ENCODE data around the gene SLC25A18.
"Not testable (repeated sequence)": the region's sequence is repeated elsewhere in the genome, so short reads cannot be mapped to it uniquely, and the experiment has no call there.

SLC25A18 gene

GRCh38 chr22:17629641-17630040 lies 66.3 kb downstream of the SLC25A18 start:
- DNase-seq (ENCODE audit: extremely low read depth, insufficient read length) = no peak
- Histone ChIP-seq H3K27me3 (replicated peaks; ENCODE audit: control insufficient read depth, insufficient read depth, low read length) (no peaks in the 10 kb centered on the region), H3K36me3 (ENCODE audit: control insufficient read depth, insufficient read depth, low read length) (no peaks in the 10 kb centered on the region; the same call in none of the 2 replicates), H3K4me3 (replicated peaks; ENCODE audit: low read depth, low read length) (no peak overlapping the region)
- TF ChIP-seq CTCF (IDR thresholded peaks at IDR 0.05; ENCODE audit: insufficient read depth, low read length, poor library complexity, severe bottlenecking) = no peak

- TF ChIP-seq CTCF (IDR thresholded peaks at IDR 0.05; ENCODE audit: insufficient read depth, low read length, poor library complexity, severe bottlenecking) = no peak
- no peak for DNase-seq (ENCODE audit: extremely low read depth, insufficient read length)
- H3K27me3 ChIP-seq (replicated peaks; ENCODE audit: control insufficient read depth, insufficient read depth, low read length) = no peaks in the 10 kb centered on the region
Observed at GRCh38 chr22:17631076-17631565, 67.8 kb downstream of the SLC25A18 start.

GRCh38 chr22:17633217-17633997 lies 70.1 kb downstream of the SLC25A18 start:
- no peak overlapping the region for H3K4me3 ChIP-seq (replicated peaks; ENCODE audit: low read depth, low read length)
- H3K27me3 ChIP-seq (replicated peaks; ENCODE audit: control insufficient read depth, insufficient read depth, low read length) = no peaks in the 10 kb centered on the region
- H3K36me3 ChIP-seq (ENCODE audit: control insufficient read depth, insufficient read depth, low read length) = no peaks in the 10 kb centered on the region
- no peak for TF ChIP-seq CTCF (IDR thresholded peaks at IDR 0.05; ENCODE audit: insufficient read depth, low read length, poor library complexity, severe bottlenecking)
- DNase-seq (ENCODE audit: extremely low read depth, insufficient read length) = no peak

More at GRCh38 chr22:17631076-17631565, 67.8 kb downstream of the SLC25A18 start:
- Histone ChIP-seq H3K4me3 (replicated peaks; ENCODE audit: low read depth, low read length) (no peak overlapping the region), H3K36me3 (ENCODE audit: control insufficient read depth, insufficient read depth, low read length) (no peaks in the 10 kb centered on the region; the same call in 1 of the 2 replicates)

- no peak overlapping the region for H3K4me3 ChIP-seq (replicated peaks; ENCODE audit: low read depth, low read length)
- no peaks in the 10 kb centered on the region for H3K27me3 ChIP-seq (replicated peaks; ENCODE audit: control insufficient read depth, insufficient read depth, low read length)
- H3K36me3 ChIP-seq (ENCODE audit: control insufficient read depth, insufficient read depth, low read length) = no peaks in the 10 kb centered on the region
- no peak for TF ChIP-seq CTCF (IDR thresholded peaks at IDR 0.05; ENCODE audit: insufficient read depth, low read length, poor library complexity, severe bottlenecking)
- DNase-seq (ENCODE audit: extremely low read depth, insufficient read length) = no peak
Observed at GRCh38 chr22:17633998-17634323, 70.7 kb downstream of the SLC25A18 start.

- Histone ChIP-seq H3K4me3 (replicated peaks; ENCODE audit: low read depth, low read length) (no peak overlapping the region), H3K36me3 (ENCODE audit: control insufficient read depth, insufficient read depth, low read length) (no peaks in the 10 kb centered on the region), H3K27me3 (replicated peaks; ENCODE audit: control insufficient read depth, insufficient read depth, low read length) (no peaks in the 10 kb centered on the region)
- no peak for TF ChIP-seq CTCF (IDR thresholded peaks at IDR 0.05; ENCODE audit: insufficient read depth, low read length, poor library complexity, severe bottlenecking)
- no peak for DNase-seq (ENCODE audit: extremely low read depth, insufficient read length)
Observed at GRCh38 chr22:17634696-17635095, 71.4 kb downstream of the SLC25A18 start.

GRCh38 chr22:17636850-17637249 lies 73.6 kb downstream of the SLC25A18 start:
- not testable (repeated sequence) for DNase-seq (ENCODE audit: extremely low read depth, insufficient read length); H3K4me3 ChIP-seq (replicated peaks; ENCODE audit: low read depth, low read length); H3K36me3 ChIP-seq (ENCODE audit: control insufficient read depth, insufficient read depth, low read length)

More at GRCh38 chr22:17636850-17637249, 73.6 kb downstream of the SLC25A18 start:
- H3K27me3 ChIP-seq (replicated peaks; ENCODE audit: control insufficient read depth, insufficient read depth, low read length) = not testable (repeated sequence)

All from GM06990 (cell line).